DMS 273 (cell line): ENCODE results near the gene GBP3.
"Not testable (repeated sequence)": the region's sequence is repeated elsewhere in the genome, so short reads cannot be mapped to it uniquely, and the experiment has no call there.

Experiments
- DNase-seq: peaks from one replicate; lab custom pipeline; 2025; ENCODE audit not compliant: unreplicated experiment; lab: John Stamatoyannopoulos, UW

The GBP3 gene

GRCh38 chr1:89041119-89041641 is 18.5 kb upstream of the GBP3 start:
- no peak for DNase-seq

GRCh38 chr1:89040315-89040626 is 17.6 kb upstream of the GBP3 start:
- no peak for DNase-seq

GRCh38 chr1:89037186-89037585 is 14.5 kb upstream of the GBP3 start:
- DNase-seq, result no peak

GRCh38 chr1:89035080-89035479 is 12.4 kb upstream of the GBP3 start:
- DNase-seq, result no peak

- not testable (repeated sequence) for DNase-seq
Measured at GRCh38 chr1:89034004-89034403, 11.3 kb upstream of the GBP3 start.

DNA sequence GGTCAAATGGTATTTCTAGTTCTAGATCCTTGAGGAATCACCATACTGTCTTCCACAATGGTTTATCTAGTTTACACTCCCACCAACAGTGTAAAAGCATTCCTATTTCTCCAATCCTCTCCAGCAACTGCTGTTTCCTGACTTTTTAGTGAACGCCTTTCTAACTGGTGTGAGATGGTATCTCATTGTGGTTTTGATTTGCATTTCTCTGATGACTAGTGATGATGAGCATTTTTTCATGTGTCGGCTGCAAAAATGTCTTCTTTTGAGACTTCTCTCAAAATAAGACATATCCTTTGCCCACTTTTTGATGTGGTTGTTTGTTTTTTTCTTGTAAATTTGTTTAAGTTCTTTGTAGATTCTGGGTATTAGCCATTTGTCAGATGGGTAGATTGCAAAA is 6.4 kb upstream of the GBP3 start:
- DNase-seq, result not testable (repeated sequence)

GRCh38 chr1:89025928-89026327 is 3.3 kb upstream of the GBP3 start:
- no peak for DNase-seq

DNA sequence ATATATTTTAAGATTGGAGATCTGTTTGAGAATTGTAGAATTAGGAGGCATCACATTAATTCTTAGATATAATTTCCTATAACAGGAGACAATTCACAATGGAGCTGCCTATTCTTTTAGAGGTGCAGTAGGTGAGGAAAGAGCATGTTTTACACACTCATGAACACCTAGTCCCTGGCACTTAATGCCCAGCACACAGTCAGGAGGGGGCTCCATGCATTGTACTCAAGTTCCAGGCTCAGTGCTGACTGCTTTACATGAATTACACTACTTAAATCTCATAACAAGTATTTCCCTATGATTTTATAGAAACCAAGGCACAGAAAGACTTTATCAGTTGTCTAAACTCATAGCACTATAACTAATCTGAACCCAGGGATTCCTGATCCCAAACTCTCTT is 360 bp upstream of the GBP3 start:
- DNase-seq, result no peak

DNA sequence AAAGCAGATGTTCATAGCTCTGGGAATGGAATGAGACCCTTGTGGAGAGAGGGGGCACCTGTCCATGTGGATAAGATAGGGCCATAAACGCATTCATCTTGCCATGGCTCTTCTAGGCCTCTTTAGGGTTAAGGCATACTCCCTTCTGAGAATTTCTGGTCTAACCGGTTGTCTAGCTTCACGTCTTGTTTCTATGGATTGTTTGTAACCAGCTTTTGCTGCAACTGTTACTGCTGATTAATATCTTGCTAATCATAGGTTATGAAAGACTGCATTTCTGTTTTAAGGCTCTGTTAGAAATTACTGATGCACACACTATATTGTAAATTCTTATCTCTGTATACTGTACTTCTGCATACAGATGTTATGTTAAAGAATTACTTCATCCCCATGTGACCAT is 4.3 kb downstream of the GBP3 start:
- not testable (repeated sequence) for DNase-seq

GRCh38 chr1:89008511-89008910 is 14.2 kb downstream of the GBP3 start:
- DNase-seq, result no peak

GRCh38 chr1:89005286-89006151 is 17.1 kb downstream of the GBP3 start:
- DNase-seq, result no peak

- DNase-seq, result not testable (repeated sequence)
Measured at GRCh38 chr1:89002176-89002575, 20.5 kb downstream of the GBP3 start.

- no peak for DNase-seq
Measured at GRCh38 chr1:89001510-89001909, 21.2 kb downstream of the GBP3 start.

- peak; percentile 89 for DNase-seq
Measured at GRCh38 chr1:88998716-88999115, 23.9 kb downstream of the GBP3 start.

DNA sequence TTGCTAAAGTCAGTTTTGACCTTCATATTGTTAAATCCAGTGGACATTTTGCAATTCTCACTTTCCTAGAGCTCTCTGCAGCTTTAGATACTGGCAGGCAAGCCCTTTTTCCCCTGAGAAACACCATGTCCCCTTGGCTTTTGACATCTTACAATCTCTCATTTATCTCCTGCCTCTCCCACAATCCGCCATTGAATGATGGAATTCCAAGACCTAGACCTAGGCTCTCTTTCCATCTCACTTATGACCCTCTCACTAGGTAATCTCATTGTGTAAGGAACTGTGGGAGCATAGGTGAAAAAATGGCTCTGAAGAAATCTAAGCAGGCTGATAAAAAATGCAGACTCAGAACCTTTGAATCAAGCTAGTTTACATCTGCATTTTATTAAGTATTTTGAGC is 32.2 kb downstream of the GBP3 start:
- DNase-seq, result no peak

GRCh38 chr1:88985692-88986091 is 37.0 kb downstream of the GBP3 start:
- no peak for DNase-seq

- peak; percentile 41 for DNase-seq
Measured at GRCh38 chr1:88985032-88985431, 37.6 kb downstream of the GBP3 start.

- DNase-seq, result no peak
Measured at GRCh38 chr1:88984569-88984968, 38.1 kb downstream of the GBP3 start.

GRCh38 chr1:88983791-88984559 is 38.7 kb downstream of the GBP3 start:
- DNase-seq, result peak; percentile 70

DNA sequence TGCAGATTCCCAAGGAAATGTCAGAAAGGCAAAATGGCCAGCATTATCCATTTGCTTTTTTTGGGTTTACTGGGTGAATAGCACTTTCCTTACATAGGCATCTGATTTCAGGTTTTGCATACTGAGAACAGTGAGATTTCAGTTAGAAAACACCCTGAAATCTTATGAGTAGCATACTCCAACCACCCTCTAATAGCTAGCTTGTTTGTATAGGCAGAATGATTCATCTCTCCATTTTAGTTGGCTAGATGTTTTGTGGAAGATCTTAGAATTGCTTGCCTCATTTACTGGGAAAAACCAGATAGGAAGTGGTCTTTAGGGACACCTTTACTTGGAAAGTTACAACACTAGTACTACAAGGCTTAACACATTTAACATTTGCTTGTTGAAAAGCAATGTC is 40.6 kb downstream of the GBP3 start:
- DNase-seq, result no peak

GRCh38 chr1:88981506-88981905 is 41.2 kb downstream of the GBP3 start:
- not testable (repeated sequence) for DNase-seq

DNA sequence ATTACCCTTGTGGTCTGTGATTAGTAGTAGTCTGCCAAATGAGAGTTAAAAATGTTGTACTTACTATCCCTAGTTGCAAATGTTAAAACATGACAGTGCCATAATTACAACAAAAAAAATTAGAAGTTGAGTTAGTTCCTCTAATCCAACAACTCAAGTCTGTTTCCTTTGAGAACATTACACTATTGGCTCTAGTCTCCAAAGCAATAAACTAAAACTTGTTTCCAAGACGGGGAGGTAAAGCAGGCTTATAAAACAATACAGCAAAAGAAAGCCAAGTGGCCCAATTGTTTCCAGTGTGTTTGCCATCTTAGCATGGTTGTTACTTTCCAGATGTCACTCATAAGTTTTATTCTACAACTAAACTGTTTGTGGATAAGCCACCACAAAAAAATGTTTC is 41.8 kb downstream of the GBP3 start:
- DNase-seq, result no peak
